Activated T-cell treated with anti-CD3 and anti-CD28 coated beads, Interleukin-2, amount 50 U/mL, for 1 hour (primary cell): ENCODE measurements around the gene LMAN2.
A peak's percentile ranks its signal among the peaks of the same experiment; 100 is the strongest.
"Not testable (repeated sequence)": the region's sequence is repeated elsewhere in the genome, so short reads cannot be mapped to it uniquely, and the experiment has no call there.

Source experiments
- DNase-seq: peaks from one replicate; pipeline ENCODE4 v3.0.0-alpha.2; 2020

The LMAN2 gene

DNA sequence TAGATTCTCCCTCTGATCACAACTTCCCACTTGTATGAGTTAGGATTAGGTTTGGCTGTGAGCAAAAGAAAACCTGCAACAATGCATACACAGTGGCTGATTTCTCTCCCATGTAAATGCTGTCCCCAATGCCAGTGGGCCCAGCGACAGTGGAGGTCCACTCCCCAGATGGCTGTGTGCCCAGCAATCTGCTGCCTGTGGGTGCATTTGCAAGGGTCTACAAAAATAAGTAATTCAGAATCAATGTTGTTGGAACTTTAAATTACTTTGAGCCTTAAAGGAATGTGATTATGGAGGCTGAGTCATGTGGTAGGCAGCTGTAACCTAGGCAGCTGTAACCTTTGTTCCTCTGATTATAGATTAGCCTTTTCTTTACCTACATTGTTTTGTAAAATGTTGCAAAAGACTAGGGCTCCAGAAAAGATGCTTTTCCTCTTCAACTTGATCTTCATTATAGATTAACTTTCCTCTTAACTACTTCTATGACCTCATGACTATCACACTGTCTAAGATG is 25.5 kb downstream of the LMAN2 start:
- DNase-seq: no peak

DNA sequence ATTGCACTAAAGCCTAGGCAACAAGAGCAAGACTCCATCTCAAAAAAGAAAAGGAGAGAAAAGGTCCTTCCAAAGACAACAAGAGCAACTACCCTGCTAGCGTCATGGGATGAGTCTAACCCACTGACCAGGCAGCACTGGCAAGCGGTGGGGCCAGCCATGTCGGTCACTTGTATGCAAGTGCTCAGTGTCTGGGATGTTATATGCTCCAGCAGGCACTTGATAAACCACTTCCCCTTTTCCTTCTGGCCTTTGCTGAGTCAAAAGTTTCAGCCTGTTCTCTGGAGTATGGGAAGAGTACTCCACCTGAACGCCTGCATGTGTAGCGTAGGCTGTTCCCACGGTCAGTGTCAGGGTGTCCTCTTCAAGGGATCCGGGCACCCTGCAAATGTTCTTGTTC is 30.6 kb downstream of the LMAN2 start:
- no peak for DNase-seq

DNA sequence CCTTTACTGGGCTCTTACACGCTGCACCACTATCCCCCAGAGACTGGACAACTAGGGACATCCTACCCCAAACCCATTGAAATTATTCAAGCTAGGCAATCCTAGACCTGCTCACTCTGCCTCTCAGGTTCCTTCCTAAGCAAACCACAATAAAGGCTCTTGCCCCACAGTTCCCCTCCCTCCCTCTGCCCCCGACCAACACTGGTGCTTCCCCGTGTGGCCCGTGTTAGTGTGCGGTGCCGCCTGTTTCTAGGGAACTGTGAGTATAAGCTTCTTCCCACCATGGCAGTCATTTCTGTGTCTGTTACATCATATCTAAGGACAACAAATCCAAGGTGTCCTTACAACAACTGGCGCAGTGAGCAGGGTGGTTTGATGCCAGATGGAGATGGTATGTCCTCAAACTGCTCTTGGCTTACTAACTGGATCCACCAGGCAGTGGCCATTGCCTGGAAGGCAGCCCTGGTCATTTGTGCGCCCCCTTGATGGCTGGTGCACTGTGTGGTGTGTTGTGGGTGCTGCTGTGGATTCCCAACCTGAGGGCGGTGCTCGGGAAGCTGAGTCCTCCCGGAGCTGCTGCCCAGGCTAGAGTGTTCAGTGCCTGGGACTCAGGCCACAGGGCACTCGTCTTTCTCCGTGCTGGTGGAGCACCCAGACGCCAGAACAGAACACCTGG is 31.4 kb downstream of the LMAN2 start:
- DNase-seq: no peak

DNA sequence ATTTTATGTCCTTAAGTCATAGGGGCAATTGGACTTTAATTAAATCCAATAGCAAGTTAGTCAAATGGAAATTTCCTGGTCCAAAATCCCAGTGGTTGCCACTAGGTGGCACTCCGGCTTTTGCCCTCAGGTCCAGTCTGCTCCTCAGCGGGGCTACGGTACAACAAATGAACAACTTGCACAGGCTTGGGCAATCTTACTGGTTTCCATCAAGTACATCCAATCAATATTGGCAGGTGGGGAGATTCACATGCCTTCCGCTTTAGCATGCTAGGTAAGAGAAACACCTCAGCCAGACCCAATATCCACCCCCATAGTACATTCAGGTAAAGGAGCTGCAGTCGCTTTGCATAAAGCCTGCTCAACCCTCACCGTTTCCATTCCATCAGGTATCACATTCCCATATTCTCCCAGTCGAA is 33.5 kb downstream of the LMAN2 start:
- DNase-seq: peak; percentile 75

DNA sequence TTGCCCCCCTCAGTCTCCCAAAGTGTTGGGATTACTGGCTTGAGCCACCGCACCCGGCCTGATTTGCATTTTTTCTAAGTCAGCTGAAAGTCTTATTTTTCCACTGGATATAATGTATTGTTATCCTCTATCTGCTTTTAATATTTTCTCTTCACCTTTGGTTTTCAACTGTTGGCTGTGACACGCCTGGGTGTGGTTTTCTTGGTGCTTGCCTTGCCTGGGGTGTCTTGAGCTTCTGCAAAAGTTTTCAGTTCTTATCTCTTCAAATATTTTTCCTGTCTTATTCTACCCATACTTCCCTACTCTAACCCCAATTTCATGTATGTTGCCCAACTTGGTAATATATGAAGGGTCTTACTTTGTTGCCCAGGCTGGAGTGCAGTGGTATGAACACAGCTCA is 35.5 kb downstream of the LMAN2 start:
- DNase-seq: no peak

DNA sequence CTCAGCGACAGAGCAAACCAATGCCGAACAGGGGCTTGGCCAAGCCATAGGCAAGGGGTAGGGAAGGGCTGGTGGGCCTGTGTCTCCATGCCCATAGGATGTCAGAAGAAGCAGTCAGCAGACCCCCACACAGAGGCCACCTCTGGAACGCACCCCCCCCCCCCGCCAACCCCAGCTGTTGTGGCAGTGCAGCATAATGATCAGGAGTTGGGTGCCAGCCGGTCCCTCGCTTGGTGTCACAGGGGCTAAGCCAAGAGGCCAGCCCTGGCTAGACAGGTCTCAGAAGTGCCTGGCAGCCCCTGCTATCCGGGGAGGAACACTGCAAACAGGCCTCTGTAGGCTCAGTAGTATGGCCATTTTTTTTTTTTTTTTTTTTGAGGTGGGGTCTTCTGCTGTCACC is 36.1 kb downstream of the LMAN2 start:
- no peak for DNase-seq

DNA sequence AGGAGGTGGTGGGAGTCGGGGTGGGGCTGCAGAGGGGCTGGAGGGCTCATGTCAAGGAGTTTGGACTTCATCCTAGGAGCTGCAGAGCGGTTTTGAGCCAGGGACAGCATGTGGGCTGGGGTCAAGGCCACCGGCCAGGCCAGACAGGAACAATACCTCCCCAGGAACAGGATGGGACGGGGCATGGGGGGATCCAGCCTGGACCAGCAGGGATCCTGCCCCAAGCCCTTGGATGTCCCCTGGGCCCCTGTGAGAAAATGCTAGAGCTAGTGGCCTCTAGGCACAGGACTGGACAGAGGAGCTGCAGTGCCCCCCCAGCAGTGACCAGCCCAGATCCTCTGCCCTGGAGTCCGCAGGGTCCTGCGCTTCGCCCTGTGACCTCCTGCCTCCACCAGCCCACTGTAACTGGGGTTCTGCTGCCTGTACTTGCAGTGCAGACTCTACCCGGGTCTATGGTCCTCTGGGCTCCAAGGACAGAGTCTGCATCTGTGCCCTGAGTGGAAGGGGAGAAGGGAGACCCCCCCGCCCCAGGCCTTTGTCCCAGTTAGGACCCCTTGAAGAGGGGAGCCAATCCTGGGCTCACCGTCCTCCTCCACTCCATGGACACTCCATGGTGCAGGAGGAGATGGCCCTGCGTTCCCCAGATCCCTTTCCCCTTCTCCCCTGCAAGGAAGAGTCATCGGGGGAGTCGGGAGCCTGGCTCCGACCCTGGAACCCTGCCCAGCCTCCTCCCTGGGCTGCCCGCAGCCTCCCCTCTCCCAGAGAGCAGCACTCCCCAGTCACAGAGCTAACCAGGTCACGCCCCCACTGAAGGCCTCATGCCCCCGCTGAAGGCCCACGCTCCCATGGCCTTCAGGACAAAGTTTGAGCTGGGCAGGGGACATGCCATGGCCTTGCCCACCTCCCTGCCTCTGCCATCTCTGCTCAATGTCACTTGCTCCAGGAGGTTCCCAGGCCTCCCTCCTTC is 36.8 kb downstream of the LMAN2 start:
- no peak for DNase-seq

DNA sequence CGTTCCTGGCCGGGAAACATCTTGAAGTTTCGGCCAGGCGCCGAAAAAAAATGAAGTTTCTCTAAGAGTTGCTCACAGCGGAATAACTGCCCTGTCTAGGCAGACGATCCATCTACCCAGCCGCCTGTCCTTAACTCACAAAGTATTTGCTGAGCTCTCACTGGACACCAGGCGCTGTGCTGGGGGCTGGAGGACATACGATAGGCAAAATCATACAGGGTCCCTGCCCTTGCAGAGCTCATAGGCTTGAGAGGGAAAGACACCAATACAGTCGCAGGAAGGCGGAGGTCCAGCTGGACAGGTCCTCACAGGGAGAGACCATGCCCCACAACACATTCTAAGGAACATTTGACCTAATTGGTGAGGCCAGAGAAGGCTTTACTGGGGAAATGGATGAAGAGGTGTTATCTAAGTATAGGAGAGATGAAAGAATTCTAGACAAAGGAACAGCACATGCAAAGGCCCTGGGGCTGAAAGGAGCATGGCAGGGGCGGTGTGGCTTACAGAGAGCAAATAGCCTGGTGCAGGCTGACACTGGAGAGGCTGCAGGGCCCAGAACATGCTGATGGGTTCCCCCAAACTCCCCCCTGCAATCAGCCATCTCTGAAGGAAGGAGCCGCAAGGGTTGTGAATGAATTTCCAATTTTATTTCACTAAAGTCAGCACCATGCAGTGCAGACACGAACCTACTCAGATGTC is 37.8 kb downstream of the LMAN2 start:
- DNase-seq: no peak

DNA sequence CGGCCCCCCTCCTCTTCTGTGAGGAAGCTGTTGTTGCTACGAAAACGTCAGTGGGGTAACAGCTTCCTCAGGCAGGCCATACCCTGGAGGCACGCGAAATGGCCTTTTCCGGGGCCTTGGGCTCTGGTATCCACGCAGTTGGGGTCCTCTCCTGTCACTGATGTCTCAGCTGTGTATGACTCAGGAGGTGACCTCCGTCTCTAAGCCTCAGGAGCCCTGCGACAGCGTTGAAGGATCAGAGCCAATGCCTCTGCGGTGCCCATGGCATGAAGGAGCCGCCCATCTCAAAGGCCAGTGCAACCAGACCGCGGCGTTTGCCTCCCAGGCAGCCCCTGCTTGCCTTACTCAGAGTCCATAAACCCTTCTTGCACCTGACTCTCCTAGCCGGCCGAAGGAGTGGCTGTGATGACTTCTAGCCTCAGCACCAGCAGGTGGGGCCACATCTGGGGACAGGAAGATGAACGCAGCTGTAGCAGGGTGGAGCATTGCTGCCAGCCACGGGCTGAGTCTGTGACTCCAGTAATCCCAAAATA is 38.8 kb downstream of the LMAN2 start:
- no peak for DNase-seq

DNA sequence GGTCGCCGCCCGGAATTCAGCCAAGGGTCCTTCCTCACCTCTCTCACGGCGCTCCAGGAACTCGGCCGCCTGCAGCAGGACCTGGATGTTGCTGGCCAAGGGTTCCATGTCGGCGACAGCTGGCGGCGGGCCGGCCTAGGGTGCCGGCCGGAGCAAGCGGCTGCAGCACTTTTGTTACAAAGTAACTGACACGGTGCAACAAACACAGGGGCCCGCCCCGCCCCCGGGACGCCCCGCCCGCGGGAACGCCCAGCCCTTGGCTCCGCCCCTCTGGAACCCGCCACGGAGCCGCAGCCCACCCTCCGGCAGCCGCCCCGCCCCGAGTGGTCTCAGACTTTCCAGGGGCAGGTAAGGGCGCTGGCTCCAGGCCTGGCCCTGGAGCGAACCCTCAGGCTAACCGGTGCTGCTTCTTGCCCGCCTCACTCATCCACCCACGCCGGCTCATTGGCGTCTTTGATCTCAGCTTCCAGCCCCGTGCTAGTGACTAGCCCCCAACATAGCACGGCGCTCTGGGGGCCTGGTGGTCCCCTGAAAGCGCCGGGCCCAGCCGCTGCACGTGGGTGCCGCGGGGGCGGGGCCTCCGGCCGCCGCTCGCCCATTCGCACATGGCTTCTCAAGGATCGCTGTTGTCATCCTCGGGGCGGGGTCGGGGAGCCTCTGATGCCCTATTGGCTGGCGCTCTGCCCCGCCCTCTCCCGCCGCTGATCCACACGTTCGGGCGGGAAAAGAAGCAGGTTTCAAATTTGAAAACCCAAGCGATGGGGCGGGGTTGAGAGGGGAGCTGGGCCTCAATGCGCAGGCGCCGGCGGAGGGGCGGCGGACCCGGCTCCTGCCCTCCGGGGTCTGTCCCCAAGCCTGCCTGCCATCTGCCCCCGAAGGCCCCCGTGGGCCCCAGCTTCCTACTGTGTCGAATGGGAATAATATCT is 39.5 kb downstream of the LMAN2 start, which contains the start of gene MXD3:
Gene MXD3, minus strand, starts transcription at position 176 of the 926 bp plus-strand sequence. Its CDS starts 68 bp downstream, at position 108.
- peak; percentile 92 for DNase-seq

DNA sequence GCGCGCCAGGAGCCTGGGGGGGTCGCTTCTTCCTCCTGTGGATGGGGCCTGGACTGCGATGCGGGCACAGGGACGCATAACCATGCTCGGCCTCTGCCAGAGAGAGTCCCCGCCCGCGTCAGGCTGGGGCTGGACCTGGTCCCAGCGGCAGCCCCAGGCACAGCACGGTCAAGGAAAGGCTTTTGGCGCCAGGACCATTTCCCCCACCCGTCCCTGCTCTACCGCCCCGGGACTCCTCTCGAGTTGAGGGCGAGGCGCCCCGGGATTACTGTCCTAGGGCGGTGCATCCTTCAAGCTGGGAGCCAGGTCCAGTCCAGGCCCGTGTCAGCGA is 40.1 kb downstream of the LMAN2 start:
- DNase-seq: no peak

DNA sequence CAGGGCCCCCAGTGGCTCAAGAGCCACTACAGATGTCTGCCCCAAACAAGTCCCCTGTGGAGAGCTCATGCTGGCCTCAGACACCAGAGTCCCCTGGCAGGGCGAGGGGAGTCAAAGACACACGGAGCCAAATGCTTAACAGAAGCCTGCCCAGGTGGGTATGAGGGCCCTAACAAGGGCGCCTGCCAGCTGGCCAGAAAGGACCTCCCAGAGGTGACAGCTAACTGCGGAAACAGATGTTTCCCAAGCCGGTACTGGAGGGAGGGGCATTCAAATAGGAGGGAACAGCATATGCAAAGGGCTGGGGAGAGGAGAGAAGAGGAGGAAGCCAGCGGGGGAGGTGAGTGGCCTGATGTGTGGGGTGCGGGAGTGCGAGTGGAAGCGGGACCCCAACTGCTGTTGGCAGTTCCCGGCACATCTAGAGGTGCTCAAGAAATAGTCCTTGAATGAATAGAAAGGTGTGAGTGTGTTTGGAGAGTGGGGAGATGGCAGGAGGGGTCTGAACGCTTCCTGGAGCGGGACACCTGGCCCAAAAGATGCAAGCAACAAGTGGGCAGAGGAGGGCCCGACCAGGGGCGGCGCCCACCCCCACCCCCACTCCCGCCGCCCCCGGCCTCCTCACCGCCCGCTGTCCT is 40.6 kb downstream of the LMAN2 start:
- DNase-seq: no peak

DNA sequence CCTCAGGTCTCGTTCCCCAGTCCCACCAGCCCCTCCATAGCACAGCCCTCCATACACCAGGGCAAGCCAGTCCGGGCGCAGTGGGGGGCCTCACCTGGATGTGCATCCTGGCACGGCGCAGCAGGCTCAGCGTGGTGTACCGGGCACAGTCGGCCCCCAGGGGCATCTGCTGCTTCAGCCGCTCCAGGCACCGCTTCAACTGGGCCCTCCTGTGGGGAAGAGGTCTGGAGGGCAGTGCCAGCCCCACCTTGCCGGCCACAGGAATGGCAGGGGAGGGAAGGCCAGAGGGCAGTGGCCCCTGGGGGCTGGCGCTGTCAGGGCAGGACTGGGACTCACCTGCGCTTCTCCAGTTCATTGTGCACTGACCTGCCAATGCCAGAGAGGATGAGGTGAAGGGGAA is 41.1 kb downstream of the LMAN2 start:
- no peak for DNase-seq

DNA sequence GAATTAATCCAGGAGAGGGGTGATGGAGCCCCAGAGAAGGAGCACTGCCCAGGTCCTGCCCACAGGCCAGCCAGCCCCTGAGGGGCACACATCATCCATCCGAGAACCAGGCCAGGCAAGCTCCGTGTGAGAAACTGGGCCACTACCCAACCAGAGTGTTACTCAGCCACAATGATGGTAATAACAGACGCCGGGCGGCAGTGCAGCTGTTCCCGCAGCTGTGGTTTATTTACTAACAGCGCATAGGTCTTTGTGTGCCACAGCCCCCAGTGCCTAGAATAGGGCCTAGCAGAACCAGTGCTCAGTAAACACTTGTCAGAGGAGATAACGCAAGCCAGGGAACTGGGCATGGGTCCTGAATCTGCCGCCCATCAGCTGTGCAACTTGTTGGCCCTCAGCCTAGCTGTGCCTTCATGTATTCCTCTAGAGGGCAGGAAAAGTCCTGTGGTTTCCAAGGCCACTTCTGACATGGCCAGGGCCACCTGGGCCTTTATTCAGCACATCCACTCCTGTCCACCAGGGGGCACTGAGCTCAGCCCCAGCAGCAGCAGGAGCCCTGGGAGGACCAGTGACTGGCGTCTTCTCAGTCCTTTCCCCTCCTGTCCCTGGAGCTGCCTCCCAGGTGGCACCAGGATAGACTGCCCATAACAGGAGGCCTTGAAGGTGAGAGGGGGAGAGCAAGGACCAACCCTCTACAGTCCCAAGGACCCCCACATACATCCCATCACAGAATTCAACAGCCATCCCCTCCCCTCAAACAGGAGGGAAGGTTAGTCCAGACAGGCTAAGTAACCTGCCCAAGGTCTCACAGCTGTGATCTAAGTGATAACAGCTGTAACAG is 41.9 kb downstream of the LMAN2 start:
- peak; percentile 73 for DNase-seq

DNA sequence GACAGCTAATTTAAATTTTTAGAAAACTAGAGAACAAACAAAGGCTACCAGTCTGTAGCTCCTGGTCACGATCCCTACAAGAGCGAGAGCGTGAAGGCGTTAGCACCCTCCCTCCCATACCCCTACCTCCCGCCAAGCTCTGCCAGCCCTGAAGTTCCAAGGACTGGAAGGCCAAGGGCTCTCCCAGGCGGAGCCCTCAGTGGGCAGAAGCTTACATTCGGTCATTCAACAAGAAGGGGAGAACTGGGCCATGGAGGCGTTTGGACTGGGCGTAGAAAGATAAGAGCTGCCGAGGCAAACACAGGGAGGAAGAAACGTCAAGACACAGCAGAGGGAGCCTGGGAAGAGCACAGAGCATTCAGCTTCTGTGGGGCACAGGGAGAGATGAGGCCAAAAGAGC is 42.7 kb downstream of the LMAN2 start:
- no peak for DNase-seq

DNA sequence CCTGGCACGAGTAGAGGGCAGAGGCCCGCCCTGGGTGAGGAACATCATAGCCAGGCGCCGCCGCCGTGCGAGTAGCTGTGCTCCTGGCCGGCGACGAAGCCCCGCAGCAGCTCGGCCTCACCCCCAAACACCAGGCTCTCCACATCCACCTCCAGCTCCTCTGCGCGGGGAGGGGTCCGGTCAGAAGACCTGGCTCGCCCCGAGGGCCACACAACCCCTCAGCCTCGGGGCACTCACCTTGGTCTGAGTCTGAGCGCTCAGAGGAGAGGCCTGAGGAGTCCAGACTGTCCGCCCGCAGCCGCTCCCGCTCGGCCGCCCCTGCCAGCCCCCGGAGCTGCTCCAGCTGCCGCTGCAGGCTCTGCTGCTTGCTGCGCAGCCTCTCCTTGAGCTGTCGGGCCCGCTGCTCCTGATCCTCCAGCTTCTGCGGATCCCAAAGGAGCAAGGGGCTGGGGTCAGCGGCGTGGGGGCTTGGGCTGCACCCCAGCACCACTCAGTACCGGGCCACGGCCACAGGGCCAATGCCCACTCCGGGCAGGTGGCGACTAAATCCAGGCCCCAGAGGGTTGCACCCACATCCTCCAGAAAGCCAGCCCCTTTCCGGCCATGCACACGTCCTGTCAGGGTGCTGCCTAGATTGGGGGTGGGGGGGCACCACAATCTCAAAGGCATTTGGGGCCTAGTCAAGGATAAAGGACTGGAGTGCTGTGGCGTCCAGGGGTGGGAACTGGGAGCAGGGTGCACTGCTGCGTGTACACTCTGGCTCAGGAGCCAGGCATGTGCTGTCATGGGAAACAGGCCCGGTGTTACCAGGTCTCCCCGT is 43.7 kb downstream of the LMAN2 start:
- DNase-seq: no peak

DNA sequence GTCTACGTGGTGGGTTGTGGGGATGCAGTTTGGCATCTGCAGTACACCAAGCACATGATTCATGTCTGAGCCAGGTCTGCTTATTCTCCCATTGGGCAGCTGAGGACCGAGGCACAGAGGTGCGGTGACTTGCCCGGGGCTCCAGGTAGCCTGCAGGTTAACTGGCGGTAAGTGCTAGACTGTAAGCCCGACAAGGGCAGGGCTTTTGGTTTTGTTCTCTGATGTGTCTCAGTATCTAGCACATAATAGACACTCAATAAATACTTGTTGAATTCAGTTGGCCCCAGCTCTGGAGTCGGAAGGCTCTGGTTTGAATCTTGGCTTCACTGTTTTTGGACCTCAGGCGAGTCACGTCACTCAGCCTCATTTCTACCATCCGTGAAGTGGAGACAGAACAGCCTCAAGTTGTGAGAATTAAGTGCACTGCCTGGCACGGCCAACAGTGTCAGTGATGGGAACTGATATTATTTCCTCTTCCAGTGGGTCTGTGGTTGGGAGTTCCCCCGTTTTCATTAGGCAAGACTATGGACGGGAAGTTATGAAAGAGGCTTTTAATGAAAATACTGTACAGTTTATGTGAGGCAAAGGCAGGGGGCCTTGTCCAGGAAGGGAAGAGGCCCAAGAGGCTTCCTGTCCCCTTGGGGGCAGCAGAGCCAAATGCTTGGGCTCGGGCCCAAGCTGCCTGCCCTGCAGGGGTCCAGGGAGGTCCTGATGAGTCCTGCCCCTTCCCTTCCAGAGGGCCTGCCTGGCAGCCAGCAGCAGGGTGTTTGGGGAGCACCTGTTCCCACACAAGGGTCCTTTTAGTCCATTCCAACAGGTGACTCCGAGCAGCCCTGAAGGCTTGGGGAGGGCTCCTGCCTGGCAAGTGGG is 44.6 kb downstream of the LMAN2 start:
- DNase-seq: no peak

DNA sequence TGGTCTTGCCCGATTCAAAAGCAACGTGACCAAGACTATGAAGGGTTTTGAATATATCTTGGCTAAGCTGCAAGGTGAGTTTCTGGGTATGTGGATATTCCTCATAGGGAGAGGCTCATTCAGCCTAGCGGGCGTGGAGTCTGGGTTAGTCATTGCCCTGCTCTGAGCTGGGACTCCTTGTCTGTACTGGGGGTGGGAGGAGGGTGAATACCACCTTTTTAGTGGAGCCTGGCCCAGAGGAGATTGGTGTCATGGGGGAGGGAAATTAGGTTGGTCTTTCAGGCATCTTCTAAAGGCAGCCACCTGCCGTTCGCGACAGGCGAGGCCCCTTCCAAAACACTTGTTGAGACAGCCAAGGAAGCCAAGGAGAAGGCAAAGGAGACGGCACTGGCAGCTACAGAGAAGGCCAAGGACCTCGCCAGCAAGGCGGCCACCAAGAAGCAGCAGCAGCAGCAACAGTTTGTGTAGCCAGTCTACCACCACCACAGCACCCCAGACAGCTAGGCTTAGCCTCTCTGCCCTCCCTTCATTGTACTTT is 45.3 kb downstream of the LMAN2 start:
- DNase-seq: not testable (repeated sequence)
